WTC11 (cell line): ENCODE measurements around the gene ZNF714. TPM values are rescaled to one million over a fixed set of nuclear protein-coding genes. Genes with fewer than 3 reads are reported as not detected.

Experiments used
- ATAC-seq: fragments of 200-7000 bp; cut with Tn5 transposase; 2 replicates; pipeline ENCODE4 v1.10.0; 2021; ENCODE audit warnings: mild to moderate bottlenecking, moderate library complexity
- CTCF ChIA-PET: fragments of 300-600 bp; sonication (Branson Sonifier 250); formaldehyde crosslinking; loops from one replicate; lab custom pipeline; 2021; ENCODE audit warnings: antibody characterized with exemption; lab: Charles Lee
- POLR2A ChIA-PET: fragments of 350-600 bp; sonication (Branson Sonifier 250); formaldehyde crosslinking; loops from one replicate; lab custom pipeline; 2021; ENCODE audit warnings: antibody characterized with exemption; lab: Charles Lee
- DNase-seq: peaks from one replicate; pipeline ENCODE4 v3.0.0; 2021; ENCODE audit warnings: low spot score
- H3K27ac Mint-ChIP-seq: 2 replicates; pipeline ENCODE4 v1.8.0; 2021; ENCODE audit warnings: mixed read lengths
- H3K27me3 Mint-ChIP-seq: 2 replicates; pipeline ENCODE4 v1.8.0; 2021; ENCODE audit warnings: low read depth, mild to moderate bottlenecking, moderate library complexity, mixed read lengths
- H3K36me3 Mint-ChIP-seq: 2 replicates; pipeline ENCODE4 v1.8.0; 2021; ENCODE audit warnings: mixed read lengths
- H3K4me1 Mint-ChIP-seq: 2 replicates; pipeline ENCODE4 v1.8.0; 2022; ENCODE audit warnings: mixed read lengths
- H3K4me3 Mint-ChIP-seq: 2 replicates; pipeline ENCODE4 v1.8.0; 2021; ENCODE audit warnings: mild to moderate bottlenecking, moderate library complexity, mixed read lengths
- H3K9me3 Mint-ChIP-seq: 2 replicates; pipeline ENCODE4 v1.8.0; 2021; ENCODE audit warnings: mixed read lengths
- FOXK1 ChIP-seq: sonication (generic); formaldehyde crosslinking; IDR thresholded peaks from 2 replicates; pipeline ENCODE4 v1.8.0; 2022; ENCODE audit warnings: mild to moderate bottlenecking, moderate library complexity, missing genetic modification reagents
- IRF2 ChIP-seq: sonication (generic); formaldehyde crosslinking; IDR thresholded peaks from 2 replicates; pipeline ENCODE4 v1.8.0; 2022; ENCODE audit warnings: low read depth, missing genetic modification reagents, borderline replicate concordance
- MXD4 ChIP-seq: fragments of 250-450 bp; sonication (Bioruptor Pico); IDR thresholded peaks from 2 replicates; pipeline ENCODE4 v1.8.0; 2021; ENCODE audit warnings: mild to moderate bottlenecking, moderate library complexity, borderline replicate concordance
- NR1H2 ChIP-seq: sonication (generic); formaldehyde crosslinking; IDR thresholded peaks from 2 replicates; pipeline ENCODE4 v1.9.0; 2021; ENCODE audit warnings: mild to moderate bottlenecking, moderate library complexity, missing genetic modification reagents
- OVOL2 ChIP-seq: fragments of 250-450 bp; sonication (Bioruptor Pico); IDR thresholded peaks from 2 replicates; pipeline ENCODE4 v1.9.0; 2021; ENCODE audit warnings: mild to moderate bottlenecking, borderline replicate concordance
- SP1 ChIP-seq: sonication (generic); formaldehyde crosslinking; conservative IDR thresholded peaks from 2 replicates; pipeline ENCODE4 v1.8.1; 2022; ENCODE audit warnings: missing genetic modification reagents
- TEAD4 ChIP-seq: sonication (generic); formaldehyde crosslinking; IDR thresholded peaks from 2 replicates; pipeline ENCODE4 v1.8.0; 2022; ENCODE audit warnings: mild to moderate bottlenecking, missing genetic modification reagents
- total RNA-seq: library from RNA; stranded (reverse); gene quantifications from 3 replicates; pipeline ENCODE4 v1.2.3, GENCODE V29; 2021
- TF ChIP-seq, protein P1 (sequence below): fragments of 250-450 bp; sonication (Bioruptor Pico); IDR thresholded peaks from 2 replicates; pipeline ENCODE4 v1.9.0; 2021; ENCODE audit warnings: mild to moderate bottlenecking, borderline replicate concordance
- TF ChIP-seq, protein P2 (sequence below): sonication (generic); formaldehyde crosslinking; IDR thresholded peaks from 2 replicates; pipeline ENCODE4 v1.8.1; 2023; ENCODE audit warnings: mild to moderate bottlenecking, missing genetic modification reagents
- TF ChIP-seq, protein P3 (sequence below): fragments of 250-450 bp; sonication (Bioruptor Pico); IDR thresholded peaks from 2 replicates; pipeline ENCODE4 v1.9.0; 2021; ENCODE audit warnings: mild to moderate bottlenecking
- TF ChIP-seq, protein P4 (sequence below): fragments of 250-450 bp; sonication (Bioruptor Pico); IDR thresholded peaks from 2 replicates; pipeline ENCODE4 v1.9.0; 2021; ENCODE audit warnings: mild to moderate bottlenecking
- TF ChIP-seq, protein P5 (sequence below): sonication (generic); formaldehyde crosslinking; IDR thresholded peaks from 2 replicates; pipeline ENCODE4 v1.8.0; 2023; ENCODE audit warnings: missing genetic modification reagents, mild to moderate bottlenecking, borderline replicate concordance
- TF ChIP-seq, protein P6 (sequence below): sonication (generic); formaldehyde crosslinking; IDR thresholded peaks from 2 replicates; pipeline ENCODE4 v1.8.1; 2023; ENCODE audit warnings: mild to moderate bottlenecking, missing genetic modification reagents
- TF ChIP-seq, protein P7 (sequence below): sonication (generic); formaldehyde crosslinking; IDR thresholded peaks from 2 replicates; pipeline ENCODE4 v1.8.1; 2022; ENCODE audit warnings: low read depth, missing genetic modification reagents, borderline replicate concordance
- TF ChIP-seq, protein P8 (sequence below): sonication (generic); formaldehyde crosslinking; IDR thresholded peaks from 2 replicates; pipeline ENCODE4 v1.8.0; 2023; ENCODE audit warnings: mild to moderate bottlenecking, missing genetic modification reagents

ZNF714 gene
- total RNA-seq, 1 experiment from 2014 or later, result 60.4 TPM

DNA sequence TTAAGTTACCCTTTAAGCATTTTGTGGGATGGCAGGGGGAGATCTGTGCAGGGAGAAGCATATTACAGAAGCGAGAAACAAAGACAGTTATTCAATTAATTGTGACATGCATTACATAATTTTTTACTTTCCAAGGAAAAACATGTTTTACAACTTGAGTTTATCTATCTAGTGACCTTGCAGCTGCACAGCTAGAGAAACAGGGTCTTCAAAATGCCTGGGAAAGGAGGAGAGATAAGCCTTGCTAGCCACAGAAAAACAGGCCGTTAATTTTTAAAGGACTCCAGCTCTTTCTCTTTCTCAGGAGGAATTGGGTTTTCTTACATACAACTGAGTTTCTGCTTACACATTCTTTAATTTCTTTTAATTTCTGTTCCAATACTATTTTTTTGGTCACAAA, 45.0 kb downstream of the ZNF714 start:
- no peak for DNase-seq
- no peak overlapping the region for H3K4me3 Mint-ChIP-seq
- CTCF ChIA-PET, result no interaction called here
- H3K9me3 Mint-ChIP-seq, result peaks cover 15% of the 10 kb centered on the region
- POLR2A ChIA-PET, result no interaction called here
- no peaks in the 10 kb centered on the region for H3K27me3 Mint-ChIP-seq
- peaks cover 15% of the 10 kb centered on the region for H3K4me1 Mint-ChIP-seq
- peaks cover 16% of the 10 kb centered on the region for H3K36me3 Mint-ChIP-seq
- H3K27ac Mint-ChIP-seq, result peak overlapping the region; percentile 83; the same call in 1 of the 2 replicates
- TF ChIP-seq, protein P1, sequence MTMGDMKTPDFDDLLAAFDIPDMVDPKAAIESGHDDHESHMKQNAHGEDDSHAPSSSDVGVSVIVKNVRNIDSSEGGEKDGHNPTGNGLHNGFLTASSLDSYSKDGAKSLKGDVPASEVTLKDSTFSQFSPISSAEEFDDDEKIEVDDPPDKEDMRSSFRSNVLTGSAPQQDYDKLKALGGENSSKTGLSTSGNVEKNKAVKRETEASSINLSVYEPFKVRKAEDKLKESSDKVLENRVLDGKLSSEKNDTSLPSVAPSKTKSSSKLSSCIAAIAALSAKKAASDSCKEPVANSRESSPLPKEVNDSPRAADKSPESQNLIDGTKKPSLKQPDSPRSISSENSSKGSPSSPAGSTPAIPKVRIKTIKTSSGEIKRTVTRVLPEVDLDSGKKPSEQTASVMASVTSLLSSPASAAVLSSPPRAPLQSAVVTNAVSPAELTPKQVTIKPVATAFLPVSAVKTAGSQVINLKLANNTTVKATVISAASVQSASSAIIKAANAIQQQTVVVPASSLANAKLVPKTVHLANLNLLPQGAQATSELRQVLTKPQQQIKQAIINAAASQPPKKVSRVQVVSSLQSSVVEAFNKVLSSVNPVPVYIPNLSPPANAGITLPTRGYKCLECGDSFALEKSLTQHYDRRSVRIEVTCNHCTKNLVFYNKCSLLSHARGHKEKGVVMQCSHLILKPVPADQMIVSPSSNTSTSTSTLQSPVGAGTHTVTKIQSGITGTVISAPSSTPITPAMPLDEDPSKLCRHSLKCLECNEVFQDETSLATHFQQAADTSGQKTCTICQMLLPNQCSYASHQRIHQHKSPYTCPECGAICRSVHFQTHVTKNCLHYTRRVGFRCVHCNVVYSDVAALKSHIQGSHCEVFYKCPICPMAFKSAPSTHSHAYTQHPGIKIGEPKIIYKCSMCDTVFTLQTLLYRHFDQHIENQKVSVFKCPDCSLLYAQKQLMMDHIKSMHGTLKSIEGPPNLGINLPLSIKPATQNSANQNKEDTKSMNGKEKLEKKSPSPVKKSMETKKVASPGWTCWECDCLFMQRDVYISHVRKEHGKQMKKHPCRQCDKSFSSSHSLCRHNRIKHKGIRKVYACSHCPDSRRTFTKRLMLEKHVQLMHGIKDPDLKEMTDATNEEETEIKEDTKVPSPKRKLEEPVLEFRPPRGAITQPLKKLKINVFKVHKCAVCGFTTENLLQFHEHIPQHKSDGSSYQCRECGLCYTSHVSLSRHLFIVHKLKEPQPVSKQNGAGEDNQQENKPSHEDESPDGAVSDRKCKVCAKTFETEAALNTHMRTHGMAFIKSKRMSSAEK (CRISPR knock-in tag), result no peak
- TF ChIP-seq TEAD4 (CRISPR knock-in tag) (no peak), SP1 (no peak), FOXK1 (no peak), IRF2 (CRISPR knock-in tag) (no peak), NR1H2 (CRISPR knock-in tag) (no peak), OVOL2 (CRISPR knock-in tag) (no peak), MXD4 (CRISPR knock-in tag) (no peak)
- TF ChIP-seq, protein P2, sequence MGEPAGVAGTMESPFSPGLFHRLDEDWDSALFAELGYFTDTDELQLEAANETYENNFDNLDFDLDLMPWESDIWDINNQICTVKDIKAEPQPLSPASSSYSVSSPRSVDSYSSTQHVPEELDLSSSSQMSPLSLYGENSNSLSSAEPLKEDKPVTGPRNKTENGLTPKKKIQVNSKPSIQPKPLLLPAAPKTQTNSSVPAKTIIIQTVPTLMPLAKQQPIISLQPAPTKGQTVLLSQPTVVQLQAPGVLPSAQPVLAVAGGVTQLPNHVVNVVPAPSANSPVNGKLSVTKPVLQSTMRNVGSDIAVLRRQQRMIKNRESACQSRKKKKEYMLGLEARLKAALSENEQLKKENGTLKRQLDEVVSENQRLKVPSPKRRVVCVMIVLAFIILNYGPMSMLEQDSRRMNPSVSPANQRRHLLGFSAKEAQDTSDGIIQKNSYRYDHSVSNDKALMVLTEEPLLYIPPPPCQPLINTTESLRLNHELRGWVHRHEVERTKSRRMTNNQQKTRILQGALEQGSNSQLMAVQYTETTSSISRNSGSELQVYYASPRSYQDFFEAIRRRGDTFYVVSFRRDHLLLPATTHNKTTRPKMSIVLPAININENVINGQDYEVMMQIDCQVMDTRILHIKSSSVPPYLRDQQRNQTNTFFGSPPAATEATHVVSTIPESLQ (CRISPR knock-in tag), result no peak
- TF ChIP-seq, protein P3, sequence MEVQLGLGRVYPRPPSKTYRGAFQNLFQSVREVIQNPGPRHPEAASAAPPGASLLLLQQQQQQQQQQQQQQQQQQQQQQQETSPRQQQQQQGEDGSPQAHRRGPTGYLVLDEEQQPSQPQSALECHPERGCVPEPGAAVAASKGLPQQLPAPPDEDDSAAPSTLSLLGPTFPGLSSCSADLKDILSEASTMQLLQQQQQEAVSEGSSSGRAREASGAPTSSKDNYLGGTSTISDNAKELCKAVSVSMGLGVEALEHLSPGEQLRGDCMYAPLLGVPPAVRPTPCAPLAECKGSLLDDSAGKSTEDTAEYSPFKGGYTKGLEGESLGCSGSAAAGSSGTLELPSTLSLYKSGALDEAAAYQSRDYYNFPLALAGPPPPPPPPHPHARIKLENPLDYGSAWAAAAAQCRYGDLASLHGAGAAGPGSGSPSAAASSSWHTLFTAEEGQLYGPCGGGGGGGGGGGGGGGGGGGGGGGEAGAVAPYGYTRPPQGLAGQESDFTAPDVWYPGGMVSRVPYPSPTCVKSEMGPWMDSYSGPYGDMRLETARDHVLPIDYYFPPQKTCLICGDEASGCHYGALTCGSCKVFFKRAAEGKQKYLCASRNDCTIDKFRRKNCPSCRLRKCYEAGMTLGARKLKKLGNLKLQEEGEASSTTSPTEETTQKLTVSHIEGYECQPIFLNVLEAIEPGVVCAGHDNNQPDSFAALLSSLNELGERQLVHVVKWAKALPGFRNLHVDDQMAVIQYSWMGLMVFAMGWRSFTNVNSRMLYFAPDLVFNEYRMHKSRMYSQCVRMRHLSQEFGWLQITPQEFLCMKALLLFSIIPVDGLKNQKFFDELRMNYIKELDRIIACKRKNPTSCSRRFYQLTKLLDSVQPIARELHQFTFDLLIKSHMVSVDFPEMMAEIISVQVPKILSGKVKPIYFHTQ (CRISPR knock-in tag), result no peak
- TF ChIP-seq, protein P4, sequence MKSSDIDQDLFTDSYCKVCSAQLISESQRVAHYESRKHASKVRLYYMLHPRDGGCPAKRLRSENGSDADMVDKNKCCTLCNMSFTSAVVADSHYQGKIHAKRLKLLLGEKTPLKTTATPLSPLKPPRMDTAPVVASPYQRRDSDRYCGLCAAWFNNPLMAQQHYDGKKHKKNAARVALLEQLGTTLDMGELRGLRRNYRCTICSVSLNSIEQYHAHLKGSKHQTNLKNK, result no peak
- TF ChIP-seq, protein P5, sequence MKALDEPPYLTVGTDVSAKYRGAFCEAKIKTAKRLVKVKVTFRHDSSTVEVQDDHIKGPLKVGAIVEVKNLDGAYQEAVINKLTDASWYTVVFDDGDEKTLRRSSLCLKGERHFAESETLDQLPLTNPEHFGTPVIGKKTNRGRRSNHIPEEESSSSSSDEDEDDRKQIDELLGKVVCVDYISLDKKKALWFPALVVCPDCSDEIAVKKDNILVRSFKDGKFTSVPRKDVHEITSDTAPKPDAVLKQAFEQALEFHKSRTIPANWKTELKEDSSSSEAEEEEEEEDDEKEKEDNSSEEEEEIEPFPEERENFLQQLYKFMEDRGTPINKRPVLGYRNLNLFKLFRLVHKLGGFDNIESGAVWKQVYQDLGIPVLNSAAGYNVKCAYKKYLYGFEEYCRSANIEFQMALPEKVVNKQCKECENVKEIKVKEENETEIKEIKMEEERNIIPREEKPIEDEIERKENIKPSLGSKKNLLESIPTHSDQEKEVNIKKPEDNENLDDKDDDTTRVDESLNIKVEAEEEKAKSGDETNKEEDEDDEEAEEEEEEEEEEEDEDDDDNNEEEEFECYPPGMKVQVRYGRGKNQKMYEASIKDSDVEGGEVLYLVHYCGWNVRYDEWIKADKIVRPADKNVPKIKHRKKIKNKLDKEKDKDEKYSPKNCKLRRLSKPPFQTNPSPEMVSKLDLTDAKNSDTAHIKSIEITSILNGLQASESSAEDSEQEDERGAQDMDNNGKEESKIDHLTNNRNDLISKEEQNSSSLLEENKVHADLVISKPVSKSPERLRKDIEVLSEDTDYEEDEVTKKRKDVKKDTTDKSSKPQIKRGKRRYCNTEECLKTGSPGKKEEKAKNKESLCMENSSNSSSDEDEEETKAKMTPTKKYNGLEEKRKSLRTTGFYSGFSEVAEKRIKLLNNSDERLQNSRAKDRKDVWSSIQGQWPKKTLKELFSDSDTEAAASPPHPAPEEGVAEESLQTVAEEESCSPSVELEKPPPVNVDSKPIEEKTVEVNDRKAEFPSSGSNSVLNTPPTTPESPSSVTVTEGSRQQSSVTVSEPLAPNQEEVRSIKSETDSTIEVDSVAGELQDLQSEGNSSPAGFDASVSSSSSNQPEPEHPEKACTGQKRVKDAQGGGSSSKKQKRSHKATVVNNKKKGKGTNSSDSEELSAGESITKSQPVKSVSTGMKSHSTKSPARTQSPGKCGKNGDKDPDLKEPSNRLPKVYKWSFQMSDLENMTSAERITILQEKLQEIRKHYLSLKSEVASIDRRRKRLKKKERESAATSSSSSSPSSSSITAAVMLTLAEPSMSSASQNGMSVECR (CRISPR knock-in tag), result no peak
- TF ChIP-seq, protein P6, sequence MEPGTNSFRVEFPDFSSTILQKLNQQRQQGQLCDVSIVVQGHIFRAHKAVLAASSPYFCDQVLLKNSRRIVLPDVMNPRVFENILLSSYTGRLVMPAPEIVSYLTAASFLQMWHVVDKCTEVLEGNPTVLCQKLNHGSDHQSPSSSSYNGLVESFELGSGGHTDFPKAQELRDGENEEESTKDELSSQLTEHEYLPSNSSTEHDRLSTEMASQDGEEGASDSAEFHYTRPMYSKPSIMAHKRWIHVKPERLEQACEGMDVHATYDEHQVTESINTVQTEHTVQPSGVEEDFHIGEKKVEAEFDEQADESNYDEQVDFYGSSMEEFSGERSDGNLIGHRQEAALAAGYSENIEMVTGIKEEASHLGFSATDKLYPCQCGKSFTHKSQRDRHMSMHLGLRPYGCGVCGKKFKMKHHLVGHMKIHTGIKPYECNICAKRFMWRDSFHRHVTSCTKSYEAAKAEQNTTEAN (CRISPR knock-in tag), result no peak
- TF ChIP-seq, protein P7, sequence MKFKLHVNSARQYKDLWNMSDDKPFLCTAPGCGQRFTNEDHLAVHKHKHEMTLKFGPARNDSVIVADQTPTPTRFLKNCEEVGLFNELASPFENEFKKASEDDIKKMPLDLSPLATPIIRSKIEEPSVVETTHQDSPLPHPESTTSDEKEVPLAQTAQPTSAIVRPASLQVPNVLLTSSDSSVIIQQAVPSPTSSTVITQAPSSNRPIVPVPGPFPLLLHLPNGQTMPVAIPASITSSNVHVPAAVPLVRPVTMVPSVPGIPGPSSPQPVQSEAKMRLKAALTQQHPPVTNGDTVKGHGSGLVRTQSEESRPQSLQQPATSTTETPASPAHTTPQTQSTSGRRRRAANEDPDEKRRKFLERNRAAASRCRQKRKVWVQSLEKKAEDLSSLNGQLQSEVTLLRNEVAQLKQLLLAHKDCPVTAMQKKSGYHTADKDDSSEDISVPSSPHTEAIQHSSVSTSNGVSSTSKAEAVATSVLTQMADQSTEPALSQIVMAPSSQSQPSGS (CRISPR knock-in tag), result no peak
- TF ChIP-seq, protein P8, sequence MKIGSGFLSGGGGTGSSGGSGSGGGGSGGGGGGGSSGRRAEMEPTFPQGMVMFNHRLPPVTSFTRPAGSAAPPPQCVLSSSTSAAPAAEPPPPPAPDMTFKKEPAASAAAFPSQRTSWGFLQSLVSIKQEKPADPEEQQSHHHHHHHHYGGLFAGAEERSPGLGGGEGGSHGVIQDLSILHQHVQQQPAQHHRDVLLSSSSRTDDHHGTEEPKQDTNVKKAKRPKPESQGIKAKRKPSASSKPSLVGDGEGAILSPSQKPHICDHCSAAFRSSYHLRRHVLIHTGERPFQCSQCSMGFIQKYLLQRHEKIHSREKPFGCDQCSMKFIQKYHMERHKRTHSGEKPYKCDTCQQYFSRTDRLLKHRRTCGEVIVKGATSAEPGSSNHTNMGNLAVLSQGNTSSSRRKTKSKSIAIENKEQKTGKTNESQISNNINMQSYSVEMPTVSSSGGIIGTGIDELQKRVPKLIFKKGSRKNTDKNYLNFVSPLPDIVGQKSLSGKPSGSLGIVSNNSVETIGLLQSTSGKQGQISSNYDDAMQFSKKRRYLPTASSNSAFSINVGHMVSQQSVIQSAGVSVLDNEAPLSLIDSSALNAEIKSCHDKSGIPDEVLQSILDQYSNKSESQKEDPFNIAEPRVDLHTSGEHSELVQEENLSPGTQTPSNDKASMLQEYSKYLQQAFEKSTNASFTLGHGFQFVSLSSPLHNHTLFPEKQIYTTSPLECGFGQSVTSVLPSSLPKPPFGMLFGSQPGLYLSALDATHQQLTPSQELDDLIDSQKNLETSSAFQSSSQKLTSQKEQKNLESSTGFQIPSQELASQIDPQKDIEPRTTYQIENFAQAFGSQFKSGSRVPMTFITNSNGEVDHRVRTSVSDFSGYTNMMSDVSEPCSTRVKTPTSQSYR, result no peak
- TF ChIP-seq, all 79 proteins: peak for 0
- no peak for ATAC-seq
